Left hindlimb (tissue), 1 donor: ENCODE results near the gene MAP4.

Source experiments
- DNase-seq: peaks from one replicate; pipeline ENCODE4 v3.0.0-alpha.2; 2018

Gene MAP4

GRCh38 chr3:47863391-47864128, 152.7 kb downstream of the MAP4 start:
- no peak for DNase-seq

- no peak for DNase-seq
Observed at GRCh38 chr3:47859956-47860605, 156.1 kb downstream of the MAP4 start.

- DNase-seq: no peak
Observed at GRCh38 chr3:47857151-47857550, 159.1 kb downstream of the MAP4 start.

GRCh38 chr3:47856669-47857068, 159.5 kb downstream of the MAP4 start:
- no peak for DNase-seq

GRCh38 chr3:47855461-47856383, 160.5 kb downstream of the MAP4 start:
- DNase-seq: no peak

GRCh38 chr3:47854720-47855455, 161.3 kb downstream of the MAP4 start:
- no peak for DNase-seq

- no peak for DNase-seq
Observed at GRCh38 chr3:47854267-47854666, 161.9 kb downstream of the MAP4 start.

GRCh38 chr3:47852604-47853602, 163.3 kb downstream of the MAP4 start:
- no peak for DNase-seq

- no peak for DNase-seq
Observed at GRCh38 chr3:47851888-47852603, 164.2 kb downstream of the MAP4 start.

- no peak for DNase-seq
Observed at GRCh38 chr3:47850564-47851410, 165.4 kb downstream of the MAP4 start.

GRCh38 chr3:47849699-47850563, 166.3 kb downstream of the MAP4 start:
- no peak for DNase-seq

- DNase-seq: no peak
Observed at GRCh38 chr3:47849186-47849698, 167.0 kb downstream of the MAP4 start.

- no peak for DNase-seq
Observed at GRCh38 chr3:47848599-47849117, 167.6 kb downstream of the MAP4 start.

GRCh38 chr3:47847801-47848518, 168.3 kb downstream of the MAP4 start:
- DNase-seq: no peak

GRCh38 chr3:47847260-47847659, 169.0 kb downstream of the MAP4 start:
- DNase-seq: no peak

- no peak for DNase-seq
Observed at GRCh38 chr3:47846880-47847248, 169.4 kb downstream of the MAP4 start.

- DNase-seq: no peak
Observed at GRCh38 chr3:47846186-47846879, 169.9 kb downstream of the MAP4 start.
